Vagina (tissue), 2 donors: Measurements from ENCODE around the gene PIK3R5.

Source experiments
- CTCF ChIP-seq, 3 experiments: fragments of 450-650 bp in 2 of 3; fragments of 200-600 bp in 1 of 3; sonication (generic) in 1 of 3; IDR thresholded peaks; one replicate each; pipeline ENCODE4 v1.5.1; 2017 to 2019; ENCODE audit warnings: antibody characterized with exemption in 3 of 3, mild to moderate bottlenecking in 2 of 3, moderate library complexity in 2 of 3
- POLR2A ChIP-seq, 2 donors: fragments of 450-650 bp; IDR thresholded peaks; one replicate each; pipeline ENCODE4 v1.6.1; 2017; ENCODE audit warnings: antibody characterized with exemption in 2 of 2, mild to moderate bottlenecking in 2 of 2, moderate library complexity in 2 of 2
- POLR2AphosphoS5 ChIP-seq, 2 donors: sonication (generic); formaldehyde crosslinking; IDR thresholded peaks; one replicate each; pipeline ENCODE4 v1.9.0; 2017; ENCODE audit warnings: antibody characterized with exemption in 2 of 2, mild to moderate bottlenecking in 2 of 2, low read depth in 1 of 2; ENCODE audit not compliant: insufficient read depth in 1 of 2

GRCh38 chr17:8904686-8905085 lies 60.8 kb downstream of the PIK3R5 start:
- TF ChIP-seq CTCF (IDR thresholded peaks at IDR 0.05) (no peak), POLR2AphosphoS5 (IDR thresholded peaks at IDR 0.05; ENCODE audit: insufficient read depth in 1 of 2, low read depth in 1 of 2) (no peak), POLR2A (IDR thresholded peaks at IDR 0.05) (no peak)
